ENCODE results near the gene GGPS1.
A peak's percentile ranks its signal among the peaks of the same experiment; 100 is the strongest.
"Not testable (repeated sequence)": the region's sequence is repeated elsewhere in the genome, so short reads cannot be mapped to it uniquely, and the experiment has no call there.

GGPS1 gene

DNA sequence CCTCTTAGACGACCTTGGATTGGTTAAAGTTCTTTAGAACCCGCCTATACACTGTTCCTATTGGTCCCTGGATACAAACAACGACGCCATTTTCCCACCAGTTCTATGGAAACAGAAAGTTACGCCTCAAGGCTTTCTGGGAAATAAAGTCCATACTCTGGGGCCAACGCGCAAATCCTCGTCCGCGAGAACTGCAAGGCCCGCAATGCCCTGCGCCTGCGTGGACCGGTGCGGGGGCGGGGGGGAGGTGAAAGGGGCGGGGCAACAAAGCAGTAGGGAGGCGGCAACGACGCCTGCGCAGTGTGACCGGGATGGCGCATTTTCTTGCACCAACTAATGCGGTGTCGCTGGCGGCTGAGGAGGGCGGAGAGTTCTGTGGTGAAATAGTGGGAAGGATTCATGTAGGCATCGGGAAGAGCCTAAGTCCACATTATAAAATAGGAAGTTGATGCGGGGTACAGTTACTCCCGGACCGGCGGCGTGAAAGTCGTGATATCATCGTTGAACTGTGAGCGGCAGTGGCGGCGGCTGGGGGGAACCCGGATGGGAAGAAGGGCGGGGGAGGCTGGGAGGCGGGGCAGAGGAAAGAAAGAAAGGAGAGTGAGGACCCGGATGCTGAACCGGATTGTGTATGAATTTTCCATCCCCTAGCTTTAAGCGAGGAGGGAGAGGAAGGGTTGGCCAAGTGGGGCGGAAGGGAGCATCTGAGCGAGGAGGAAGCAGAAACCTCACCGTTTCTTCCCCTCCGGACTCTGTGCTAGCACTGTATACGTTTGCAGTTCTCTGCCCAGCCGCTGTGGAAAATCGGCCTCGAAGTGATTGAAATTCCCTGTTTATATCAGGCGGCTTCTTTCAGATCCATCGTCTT is at the start of gene GGPS1:
GGPS1 (plus strand) TSS at position 300 of the 868 bp plus-strand sequence. CDS start 6,695 bp downstream, outside the sequence.
- peak; percentile 100 for DNase-seq

DNA sequence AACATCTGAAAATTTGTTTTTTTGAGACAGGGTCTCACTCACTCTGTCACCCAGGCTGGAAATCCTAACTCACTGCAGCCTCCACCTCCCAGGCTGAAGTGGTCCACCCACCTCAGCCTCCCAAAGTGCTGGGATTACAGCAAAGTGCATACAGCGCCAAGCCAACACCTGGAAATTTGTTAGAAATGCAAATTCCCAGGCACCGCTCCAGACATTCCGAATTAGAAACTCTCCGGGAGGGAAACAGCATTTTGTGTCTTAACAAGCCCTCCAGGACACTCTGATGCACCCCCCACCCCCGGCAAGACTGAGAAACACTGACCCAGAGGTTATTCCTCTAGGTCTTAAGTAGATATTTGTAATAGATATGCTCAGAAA is 49.5 kb upstream of the GGPS1 start:
- no peak for DNase-seq

DNA sequence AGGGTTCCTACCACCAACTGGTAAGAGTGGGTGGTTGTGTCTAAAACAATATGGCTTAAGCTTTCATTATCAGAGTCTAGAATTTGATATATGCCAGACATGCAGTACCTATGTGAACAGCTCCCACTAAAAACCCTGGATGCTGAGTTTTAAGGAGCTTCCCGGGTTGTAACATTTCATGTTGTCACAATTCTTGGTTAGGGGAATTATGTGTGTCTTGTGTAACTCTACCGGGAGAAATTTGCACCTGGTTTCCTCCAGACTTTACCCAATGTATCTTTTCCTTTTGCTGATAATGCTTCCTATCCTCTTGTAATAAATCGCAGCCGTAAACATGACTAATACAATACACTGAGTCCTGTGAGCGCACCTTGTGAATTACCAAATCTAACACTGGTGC is 48.7 kb upstream of the GGPS1 start:
- no peak for DNase-seq

DNA sequence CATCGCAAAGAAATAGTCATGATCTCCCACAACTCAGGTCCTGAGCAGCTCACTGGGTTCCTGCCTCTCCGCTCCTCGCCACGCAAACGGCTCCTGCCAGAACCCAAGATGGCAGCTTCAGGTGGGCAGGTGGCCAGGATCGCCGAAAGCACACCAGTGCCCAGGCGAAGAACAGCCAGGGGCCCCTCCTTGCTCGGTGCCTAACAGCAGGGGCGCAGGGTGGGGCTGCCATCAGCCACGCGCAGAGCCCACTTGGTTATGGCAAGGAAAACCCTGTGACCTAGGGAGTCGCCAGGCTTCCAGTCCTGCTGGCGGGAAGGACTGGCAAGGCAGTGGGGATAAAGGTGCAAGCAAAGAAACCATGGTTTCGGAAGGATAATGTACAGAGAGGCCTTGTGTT is 47.9 kb upstream of the GGPS1 start:
- no peak for DNase-seq

DNA sequence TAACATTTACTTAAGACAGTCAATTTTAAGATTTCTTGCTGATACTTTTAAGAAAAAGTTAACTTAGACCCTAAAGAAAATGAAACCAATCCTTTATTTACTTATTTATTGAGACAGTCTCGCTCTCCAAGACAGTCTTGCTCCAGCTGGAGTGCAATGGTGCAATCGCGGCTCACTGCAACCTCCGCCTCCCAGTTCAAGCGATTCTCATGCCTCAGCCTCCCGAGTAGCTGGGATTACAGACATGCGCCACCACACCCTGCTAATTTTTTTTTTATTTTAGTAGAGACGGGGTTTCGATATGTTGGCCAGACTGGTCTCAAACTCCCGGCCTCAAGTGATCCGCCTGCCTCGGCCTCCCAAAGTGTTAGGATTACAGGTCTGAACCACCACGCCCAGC is 44.7 kb upstream of the GGPS1 start:
- DNase-seq = not testable (repeated sequence)

DNA sequence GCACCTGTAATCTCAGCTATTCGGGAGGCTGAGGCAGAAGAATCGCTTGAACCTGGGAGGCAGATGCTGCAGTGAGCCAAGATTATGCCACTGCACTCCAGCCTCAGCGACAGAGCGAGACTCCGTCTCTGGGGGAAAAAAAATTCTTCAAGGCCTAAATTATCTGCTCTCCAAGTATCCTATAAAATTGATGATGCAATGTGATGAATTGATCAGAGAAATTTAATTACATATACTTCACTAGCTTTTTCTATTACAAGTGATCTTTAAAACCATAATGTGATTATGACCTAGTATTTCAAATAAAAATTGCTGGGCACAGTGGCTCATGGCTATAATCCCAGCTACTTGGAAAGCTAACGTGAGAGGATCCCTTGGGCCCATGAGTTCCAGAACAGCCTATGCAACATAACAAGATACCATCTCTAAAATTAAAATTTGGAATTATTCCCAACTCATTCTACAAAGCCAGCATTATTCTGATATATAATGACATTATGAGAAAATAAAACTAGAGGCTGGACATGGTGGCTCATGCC is 44.1 kb upstream of the GGPS1 start:
- DNase-seq = no peak

DNA sequence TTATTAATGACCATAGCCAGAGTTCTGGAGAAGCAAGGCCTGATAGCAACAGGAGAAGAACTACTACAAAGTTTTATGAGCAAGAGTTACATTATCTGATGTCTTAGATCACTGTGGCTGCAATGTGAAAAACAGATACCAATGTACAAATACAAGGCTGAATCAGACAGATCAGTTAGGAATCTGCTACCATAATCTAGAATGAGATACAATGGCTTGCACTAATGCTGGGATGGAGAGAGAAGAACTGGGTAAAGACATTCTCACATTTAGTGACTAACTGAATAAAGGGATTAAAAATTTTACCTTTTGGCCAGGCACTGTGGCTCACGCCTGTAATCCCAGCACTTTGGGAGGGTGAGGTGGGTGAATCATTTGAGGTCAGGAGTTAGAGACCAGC is 41.7 kb upstream of the GGPS1 start:
- no peak for DNase-seq

DNA sequence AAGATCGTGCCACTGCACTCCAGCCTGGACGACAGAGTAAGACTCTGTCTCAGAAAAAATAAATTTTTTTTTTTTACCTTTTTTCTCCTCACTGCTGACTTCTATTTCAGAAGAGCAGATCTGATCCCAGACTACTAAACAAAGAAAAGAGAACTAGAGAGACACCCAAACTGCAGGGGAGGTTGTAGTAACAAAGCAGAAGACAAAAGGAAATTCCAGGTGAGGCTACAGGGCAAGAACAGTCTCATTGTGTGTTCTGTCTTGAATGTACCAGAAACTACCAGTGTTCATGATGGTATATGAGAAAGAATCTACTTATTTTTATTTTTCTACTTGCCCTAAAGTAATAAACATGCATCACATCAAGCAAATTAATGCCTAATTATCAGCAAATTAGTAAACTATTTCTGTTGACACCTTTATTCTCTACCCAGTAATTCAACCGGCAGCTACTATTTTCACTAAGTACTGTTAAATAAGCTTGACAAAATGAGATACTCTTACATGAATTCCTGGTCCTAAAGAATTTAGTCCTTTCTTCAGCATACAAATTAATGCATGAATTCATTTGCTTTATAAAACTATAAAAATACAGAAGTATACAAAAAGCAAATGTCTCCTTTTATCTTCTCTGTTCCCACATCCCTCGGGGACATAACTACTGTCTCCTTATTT is 41.0 kb upstream of the GGPS1 start:
- DNase-seq = no peak

DNA sequence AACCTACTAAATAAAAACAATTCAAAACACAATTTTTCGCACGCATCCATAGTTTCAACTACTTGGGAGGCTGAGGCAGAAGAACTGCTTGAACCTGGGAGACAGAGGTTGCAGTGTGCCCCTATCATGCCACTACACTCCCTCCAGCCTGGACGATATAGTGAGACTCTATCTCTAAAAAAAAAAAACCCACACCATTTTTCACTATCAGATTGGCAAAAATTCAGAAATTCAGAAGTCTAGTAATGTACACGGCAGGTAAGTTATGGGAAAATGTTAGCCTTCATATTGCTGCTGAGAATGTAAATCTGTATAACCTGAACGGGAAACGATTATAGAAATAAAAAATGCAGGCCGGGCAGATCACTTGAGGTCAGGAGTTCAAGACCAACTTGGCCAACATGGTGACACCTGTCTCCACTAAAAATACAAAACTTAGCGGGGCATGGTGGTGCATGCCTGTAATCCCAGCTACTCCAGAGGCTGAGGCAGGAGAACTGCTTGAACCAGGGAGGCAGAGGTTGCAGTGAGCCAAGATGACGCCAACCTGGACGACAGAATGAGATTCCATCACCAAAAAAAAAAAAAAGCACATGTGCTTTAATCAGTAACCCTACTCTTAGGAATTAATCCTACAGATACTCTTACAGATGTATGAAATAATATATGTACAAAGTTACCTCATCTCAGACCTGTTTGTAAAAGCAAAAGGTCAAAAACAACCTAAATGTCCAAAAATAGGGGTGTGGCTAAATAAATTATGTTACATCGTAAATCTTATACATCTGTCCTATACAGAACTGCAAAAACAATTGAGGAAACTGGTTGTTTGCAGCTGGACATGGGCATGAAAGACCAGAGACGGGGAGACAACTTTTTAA is 38.3 kb upstream of the GGPS1 start:
- no peak for DNase-seq

DNA sequence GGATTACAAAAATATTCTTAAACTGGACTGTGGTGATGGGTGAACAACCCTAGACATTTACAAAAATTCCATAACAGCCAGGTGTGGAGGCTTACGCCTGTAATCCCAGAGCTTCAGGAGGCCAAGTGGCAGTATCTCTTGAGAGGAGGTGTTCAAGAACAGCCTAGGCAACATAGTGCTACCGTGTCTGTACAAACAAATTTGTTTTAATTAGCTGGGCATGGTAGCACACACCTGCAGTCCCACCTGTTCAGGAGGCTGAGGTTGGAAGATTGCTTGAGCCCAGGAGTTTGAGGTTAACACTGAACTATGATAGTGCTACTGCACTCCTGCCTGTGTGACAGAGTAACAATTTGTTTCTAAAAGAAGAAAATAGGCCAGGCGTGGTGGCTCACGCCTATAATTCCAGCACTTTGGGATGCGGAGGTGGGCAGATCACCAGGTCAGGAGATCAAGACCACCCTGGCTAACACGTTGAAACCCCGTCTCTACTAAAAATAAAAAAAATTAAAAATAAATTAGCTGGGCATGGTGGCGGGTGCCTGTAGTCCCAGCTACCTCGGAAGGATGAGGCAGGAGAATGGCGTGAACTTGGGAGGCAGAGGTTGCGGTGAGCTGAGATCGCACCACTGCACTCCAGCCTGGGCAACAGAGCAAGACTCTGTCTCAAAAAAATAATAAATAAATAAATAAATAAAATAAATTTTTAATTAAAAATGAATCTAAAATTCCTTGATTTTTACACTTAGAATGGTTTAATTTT is 37.4 kb upstream of the GGPS1 start:
- no peak for DNase-seq

DNA sequence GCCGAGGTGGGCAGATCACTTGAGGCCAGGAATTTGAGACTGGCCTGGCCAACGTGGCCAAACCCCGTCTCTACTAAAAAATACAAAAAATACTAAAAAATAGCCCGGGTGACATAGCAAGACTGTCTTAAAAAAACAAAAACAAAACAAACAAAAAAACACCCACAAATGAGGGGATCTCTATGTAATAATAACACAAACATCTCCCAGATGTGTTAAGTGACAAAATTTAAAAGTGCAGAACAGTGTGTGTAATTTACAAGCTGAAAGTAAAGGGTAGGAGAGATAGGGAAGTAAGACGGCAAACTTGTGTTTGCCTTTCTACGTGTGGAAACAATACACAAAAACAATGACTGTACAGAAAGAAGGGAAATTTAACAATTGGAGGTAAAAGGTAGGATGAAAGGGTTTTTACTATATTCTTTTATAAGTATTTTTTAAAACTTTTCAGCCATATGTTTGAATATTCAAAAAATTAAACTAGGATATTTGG is 36.7 kb upstream of the GGPS1 start:
- DNase-seq = no peak

DNA sequence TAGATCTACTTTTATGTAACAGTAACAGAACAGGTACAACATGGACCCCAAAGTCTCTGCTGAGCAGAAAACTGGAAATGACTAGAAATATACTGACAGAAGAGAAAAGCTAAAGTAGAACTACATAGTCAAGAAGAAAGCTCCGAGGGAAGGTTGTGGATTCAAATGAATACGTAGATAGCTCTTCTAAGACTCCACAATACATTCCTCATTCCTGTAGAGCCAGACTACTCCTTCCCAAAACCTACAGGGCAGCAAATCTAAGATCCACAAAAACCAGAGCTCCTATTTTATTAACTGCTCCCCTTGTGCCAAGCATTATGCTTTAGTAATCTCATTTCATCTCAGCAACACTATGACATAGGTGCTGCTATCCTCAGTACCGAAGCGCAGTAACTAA is 35.6 kb upstream of the GGPS1 start:
- DNase-seq = no peak

DNA sequence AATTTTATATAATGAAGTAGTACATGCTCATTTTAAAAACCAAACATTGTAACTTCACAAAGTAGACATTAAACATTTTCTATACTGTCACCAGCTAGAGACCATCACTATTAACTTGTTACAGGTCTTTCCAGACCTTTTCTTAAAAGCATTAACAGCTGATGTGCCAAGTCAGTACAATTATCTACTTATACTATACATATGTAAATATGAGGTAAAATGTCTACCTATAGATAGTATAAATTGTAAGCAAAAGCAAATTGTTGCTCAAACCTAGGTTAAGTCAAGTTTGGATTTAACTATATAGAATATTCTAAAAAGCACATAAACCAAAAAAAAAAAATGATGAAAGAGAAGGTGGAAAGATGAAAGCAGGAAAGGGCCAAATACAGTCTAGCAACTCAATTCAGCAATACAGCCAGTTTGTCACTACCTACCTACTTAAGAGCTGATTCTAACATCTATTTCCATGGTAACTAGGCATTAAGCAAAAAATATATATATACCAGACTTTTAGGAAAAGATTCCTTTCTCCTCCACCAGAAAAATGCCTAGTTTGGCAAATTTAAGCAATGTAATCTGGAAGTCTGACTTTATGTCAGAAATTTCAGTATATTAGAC is 34.9 kb upstream of the GGPS1 start:
- no peak for DNase-seq

DNA sequence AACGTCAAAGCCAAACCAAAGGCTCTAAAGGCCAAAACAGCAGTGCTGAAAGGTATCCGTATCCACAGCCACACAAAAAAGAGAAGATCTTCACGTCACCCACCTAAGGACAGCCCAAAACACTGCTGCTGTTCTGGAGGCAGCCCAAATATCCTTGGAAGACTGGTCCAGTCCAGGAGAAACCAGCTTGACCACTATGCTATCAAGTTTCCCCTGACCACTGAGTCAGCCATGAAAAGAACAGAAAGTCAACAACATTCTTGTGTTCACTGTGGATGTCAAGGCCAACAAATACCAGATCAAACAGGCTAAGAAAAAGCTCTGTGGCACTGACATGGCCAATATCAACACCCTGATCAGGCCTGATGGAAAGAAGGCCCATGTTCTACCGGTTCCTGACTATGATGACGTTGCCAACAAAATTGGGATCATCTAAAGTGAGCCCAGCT is 32.4 kb upstream of the GGPS1 start:
- DNase-seq = no peak

DNA sequence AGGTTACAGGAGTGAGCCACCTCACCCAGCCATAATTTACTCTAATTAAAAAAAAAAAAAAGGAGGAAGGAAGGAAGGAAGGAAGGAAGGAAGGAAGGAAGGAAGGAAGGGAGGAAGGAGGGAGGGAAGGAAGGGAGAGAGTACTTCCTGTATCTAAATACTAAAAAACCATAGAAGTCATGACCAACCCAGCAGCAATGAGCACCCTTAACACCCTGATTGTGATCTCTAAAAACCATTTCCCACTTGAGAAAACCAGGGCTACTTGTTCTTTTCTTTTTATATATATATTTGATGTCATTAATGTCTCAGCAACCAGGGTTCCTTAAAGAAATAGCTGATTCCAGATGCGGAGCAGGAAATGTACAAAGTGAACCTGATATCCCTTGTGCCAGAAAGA is 31.6 kb upstream of the GGPS1 start:
- DNase-seq = no peak

DNA sequence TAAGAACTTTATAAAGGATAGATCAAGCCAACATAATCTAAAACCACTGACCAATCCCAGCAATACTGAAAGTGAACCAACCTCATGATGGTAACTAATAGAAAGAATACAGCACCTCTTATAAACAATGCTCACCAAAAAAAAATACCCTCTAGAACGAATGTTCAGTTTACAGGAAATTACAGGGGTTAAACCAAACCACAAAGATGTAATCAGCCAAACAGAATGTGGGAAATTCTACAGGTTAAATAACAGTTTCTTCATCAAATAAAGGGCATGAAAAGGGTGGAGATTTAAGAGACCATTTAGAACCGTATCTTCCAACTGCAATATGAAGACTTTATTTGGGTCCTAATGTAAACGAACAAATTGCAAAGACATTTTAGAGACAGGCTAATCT is 30.8 kb upstream of the GGPS1 start:
- DNase-seq = no peak

DNA sequence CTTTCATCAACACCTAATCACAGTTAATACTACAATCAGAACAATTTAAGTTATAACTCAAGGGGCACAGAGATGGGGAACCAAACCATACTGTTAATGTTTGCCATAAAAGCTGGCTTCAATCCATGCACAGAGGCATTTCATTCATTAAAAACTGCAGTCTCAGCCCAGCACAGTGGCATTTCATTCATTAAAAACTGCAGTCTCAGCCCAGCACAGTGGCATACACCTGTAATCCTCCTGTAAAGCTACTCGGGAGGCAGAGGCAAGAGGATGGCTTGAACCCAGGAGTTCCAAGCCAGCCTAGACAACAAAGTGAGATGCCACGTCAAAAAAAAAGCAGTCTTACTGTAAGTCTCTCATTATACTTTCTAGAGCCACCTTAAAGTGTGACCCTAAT is 29.6 kb upstream of the GGPS1 start:
- no peak for DNase-seq

DNA sequence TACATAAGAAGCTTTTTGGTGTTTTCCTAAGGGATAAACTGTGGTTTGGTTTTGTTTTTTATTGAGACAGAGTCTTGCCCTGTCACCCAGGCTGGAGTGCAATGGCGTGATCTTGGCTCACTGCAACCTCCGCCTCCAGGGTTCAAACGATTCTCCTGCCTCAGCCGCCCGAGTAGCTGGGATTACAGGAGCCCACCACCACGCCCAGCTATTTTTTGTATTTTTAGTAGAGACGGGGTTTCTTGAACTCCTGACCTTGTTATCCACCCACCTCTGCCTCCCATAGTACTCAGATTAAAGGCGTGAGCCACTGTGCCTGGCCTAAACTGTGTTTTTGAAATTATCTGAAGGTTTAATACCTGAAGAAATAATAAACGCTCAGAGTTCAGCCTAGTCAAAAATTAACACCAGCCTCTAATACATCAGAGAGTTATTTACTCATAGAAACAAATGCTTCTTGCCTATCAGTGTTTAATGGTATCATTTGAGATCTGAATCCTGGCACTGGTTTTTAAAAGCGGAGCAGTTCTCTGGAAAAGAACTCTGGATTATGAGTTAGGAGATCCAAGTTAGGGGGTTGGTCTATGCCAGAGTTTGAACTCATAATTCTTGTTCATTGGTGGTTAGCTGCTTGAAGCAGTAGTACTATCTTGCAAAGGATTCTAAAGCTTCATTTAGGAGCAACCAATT is 29.1 kb upstream of the GGPS1 start:
- DNase-seq = no peak

DNA sequence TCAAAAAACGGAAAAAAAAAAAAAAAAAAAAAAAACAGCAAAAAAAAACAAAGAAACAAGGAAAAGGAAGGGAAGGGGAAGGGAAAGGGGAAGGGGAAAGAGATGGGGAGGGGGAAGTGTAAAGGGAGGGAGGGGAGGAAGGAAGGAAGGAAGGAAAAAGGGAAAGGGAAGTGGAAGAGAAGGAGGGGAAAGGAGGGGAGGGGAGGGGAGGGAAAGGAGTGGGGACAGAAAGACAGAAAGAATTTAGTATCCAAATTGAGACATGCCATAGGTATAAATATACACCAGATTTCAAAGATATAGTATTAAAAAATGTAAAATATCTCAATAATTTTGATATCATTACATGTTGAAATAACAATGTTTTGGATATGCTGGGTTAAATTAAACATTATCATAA is 26.2 kb upstream of the GGPS1 start:
- no peak for DNase-seq

DNA sequence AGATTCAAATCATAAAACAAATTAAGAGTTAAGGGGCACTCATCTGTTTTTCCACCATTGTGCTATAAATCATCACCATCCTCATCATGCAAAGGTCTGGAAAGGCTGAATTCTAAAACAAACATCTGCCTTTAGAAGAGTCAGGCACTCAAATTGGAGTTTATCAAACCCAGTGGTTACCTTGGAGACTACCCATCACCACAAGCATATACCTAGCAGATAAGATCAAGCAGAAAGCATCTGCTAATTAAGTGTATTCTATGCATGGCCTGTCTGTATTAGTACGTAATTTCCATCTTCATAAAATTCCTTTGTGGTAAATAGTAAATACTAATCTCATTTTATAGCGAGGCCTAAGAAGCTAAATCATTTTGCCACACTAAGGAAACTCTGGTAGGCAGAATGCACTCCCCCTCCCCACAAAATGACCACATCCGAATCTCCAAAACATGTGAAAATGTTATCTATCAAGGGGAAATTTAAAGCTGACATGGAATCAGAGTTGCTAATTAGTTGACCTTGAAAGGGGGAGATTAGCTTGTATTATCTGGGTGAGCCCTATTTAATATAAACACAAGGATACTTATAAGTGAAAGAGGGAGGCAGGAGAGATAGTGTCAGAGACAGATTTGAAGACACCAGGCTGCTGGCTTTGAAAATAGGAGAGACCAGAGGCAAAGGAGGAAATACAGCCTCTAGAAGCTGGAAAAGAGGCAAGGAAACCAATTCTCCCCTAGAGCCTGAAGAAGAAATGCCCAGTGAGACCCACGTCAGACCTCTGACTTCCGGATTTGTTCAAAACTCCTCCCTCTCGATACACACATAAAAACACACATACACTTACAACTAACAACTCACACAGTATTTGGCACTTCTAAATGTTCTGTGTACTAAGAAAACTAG is 23.6 kb upstream of the GGPS1 start:
- DNase-seq = no peak

Data from SIG-M5 (cell line).